Breast epithelium (tissue), 3 donors: ENCODE results near the gene EMCN.

Source experiments
- POLR2A ChIP-seq: fragments of 450-650 bp; IDR thresholded peaks from one replicate; pipeline ENCODE4 v1.6.1; 2016; ENCODE audit warnings: antibody characterized with exemption, mild to moderate bottlenecking, moderate library complexity
- TF ChIP-seq, protein P1 (sequence below), 3 donors: fragments of 450-650 bp; IDR thresholded peaks; one replicate each; pipeline ENCODE4 v1.5.1; 2016 to 2017; ENCODE audit warnings: antibody characterized with exemption in 3 of 3, mild to moderate bottlenecking in 3 of 3, moderate library complexity in 3 of 3

DNA sequence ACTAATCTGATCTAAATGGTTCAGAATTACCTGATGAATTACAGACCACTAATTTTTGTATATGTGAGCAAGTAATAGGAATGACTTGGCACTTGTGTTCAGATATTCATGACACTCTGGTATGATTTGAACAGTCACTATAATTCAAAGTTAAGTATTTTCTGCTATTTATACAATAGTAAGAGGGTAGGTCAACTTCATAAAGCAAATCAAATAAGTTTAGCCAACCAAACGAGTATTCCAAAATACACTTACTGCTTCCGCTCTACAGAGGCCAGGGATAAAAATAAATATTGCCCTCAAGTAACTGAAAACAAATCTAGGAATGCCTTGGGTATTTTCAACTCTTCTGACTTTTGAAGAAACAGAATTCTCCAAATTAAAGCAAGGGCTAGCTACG is 9.1 kb downstream of the EMCN start:
- TF ChIP-seq, protein P1, sequence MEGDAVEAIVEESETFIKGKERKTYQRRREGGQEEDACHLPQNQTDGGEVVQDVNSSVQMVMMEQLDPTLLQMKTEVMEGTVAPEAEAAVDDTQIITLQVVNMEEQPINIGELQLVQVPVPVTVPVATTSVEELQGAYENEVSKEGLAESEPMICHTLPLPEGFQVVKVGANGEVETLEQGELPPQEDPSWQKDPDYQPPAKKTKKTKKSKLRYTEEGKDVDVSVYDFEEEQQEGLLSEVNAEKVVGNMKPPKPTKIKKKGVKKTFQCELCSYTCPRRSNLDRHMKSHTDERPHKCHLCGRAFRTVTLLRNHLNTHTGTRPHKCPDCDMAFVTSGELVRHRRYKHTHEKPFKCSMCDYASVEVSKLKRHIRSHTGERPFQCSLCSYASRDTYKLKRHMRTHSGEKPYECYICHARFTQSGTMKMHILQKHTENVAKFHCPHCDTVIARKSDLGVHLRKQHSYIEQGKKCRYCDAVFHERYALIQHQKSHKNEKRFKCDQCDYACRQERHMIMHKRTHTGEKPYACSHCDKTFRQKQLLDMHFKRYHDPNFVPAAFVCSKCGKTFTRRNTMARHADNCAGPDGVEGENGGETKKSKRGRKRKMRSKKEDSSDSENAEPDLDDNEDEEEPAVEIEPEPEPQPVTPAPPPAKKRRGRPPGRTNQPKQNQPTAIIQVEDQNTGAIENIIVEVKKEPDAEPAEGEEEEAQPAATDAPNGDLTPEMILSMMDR (IDR thresholded peaks at IDR 0.05) = no peak
- TF ChIP-seq POLR2A = no peak
